ENCODE results near the gene ZNF415.

The ZNF415 gene

GRCh38 chr19:53132141-53132991, at the start of gene ZNF415:
Gene ZNF415, minus strand, starts transcription at chr19:53132910. Its CDS starts 10,234 bp downstream, at chr19:53122676.
- H3K9me3 Mint-ChIP-seq, result peaks cover 54% of the 10 kb centered on the region
- H3K27ac Mint-ChIP-seq, result no peak within 1 kb of the TSS
- peak; percentile 57 for DNase-seq
- peaks cover 13% of the 10 kb centered on the region for H3K27me3 Mint-ChIP-seq
- peak within 1 kb of the TSS; percentile 55 for H3K4me3 Mint-ChIP-seq
- peaks cover 6% of the 10 kb centered on the region for H3K4me1 Mint-ChIP-seq
- CTCF ChIA-PET, result no interaction called here
- H3K36me3 Mint-ChIP-seq, result peaks cover 11% of the 10 kb centered on the region

- Mint-ChIP-seq H3K9me3 (peaks cover 29% of the 10 kb centered on the region), H3K36me3 (peaks cover 37% of the 10 kb centered on the region), H3K4me3 (no peak overlapping the region), H3K4me1 (no peaks in the 10 kb centered on the region), H3K27ac (no peak overlapping the region), H3K27me3 (no peaks in the 10 kb centered on the region)
- no peak for DNase-seq
- CTCF ChIA-PET, result no interaction called here
Measured at GRCh38 chr19:53182202-53182601, 49.5 kb upstream of the ZNF415 start.

- CTCF ChIA-PET, result interaction anchor here (0.6 kb wide), 1 partner anchor 15 kb away, joined by 3 read pairs; no protein-coding TSS in a partner anchor
- Mint-ChIP-seq H3K9me3 (peaks cover 41% of the 10 kb centered on the region), H3K36me3 (peaks cover 29% of the 10 kb centered on the region), H3K4me3 (no peak overlapping the region), H3K27ac (no peak overlapping the region), H3K27me3 (no peaks in the 10 kb centered on the region), H3K4me1 (no peaks in the 10 kb centered on the region)
- no peak for DNase-seq
Measured at GRCh38 chr19:53177986-53178385, 45.3 kb upstream of the ZNF415 start.

- Mint-ChIP-seq H3K4me1 (no peaks in the 10 kb centered on the region), H3K9me3 (peaks cover 50% of the 10 kb centered on the region), H3K27me3 (no peaks in the 10 kb centered on the region), H3K4me3 (no peak overlapping the region), H3K27ac (no peak overlapping the region), H3K36me3 (peaks cover 13% of the 10 kb centered on the region)
- CTCF ChIA-PET, result no interaction called here
- no peak for DNase-seq
Measured at GRCh38 chr19:53172889-53173288, 40.2 kb upstream of the ZNF415 start.

- Mint-ChIP-seq H3K36me3 (peaks cover 10% of the 10 kb centered on the region), H3K27ac (no peak overlapping the region), H3K4me1 (no peaks in the 10 kb centered on the region), H3K9me3 (peaks cover 52% of the 10 kb centered on the region), H3K27me3 (no peaks in the 10 kb centered on the region), H3K4me3 (no peak overlapping the region)
- no peak for DNase-seq
- CTCF ChIA-PET, result no interaction called here
Measured at GRCh38 chr19:53165691-53166091, 33.0 kb upstream of the ZNF415 start.

- H3K4me3 Mint-ChIP-seq, result no peak overlapping the region
- peaks cover 24% of the 10 kb centered on the region for H3K36me3 Mint-ChIP-seq
- H3K27me3 Mint-ChIP-seq, result no peaks in the 10 kb centered on the region
- H3K27ac Mint-ChIP-seq, result no peak overlapping the region
- H3K9me3 Mint-ChIP-seq, result peaks cover 52% of the 10 kb centered on the region
- CTCF ChIA-PET, result no interaction called here
- DNase-seq, result no peak
- H3K4me1 Mint-ChIP-seq, result peaks cover 24% of the 10 kb centered on the region
Measured at GRCh38 chr19:53161123-53161522, 28.4 kb upstream of the ZNF415 start.

GRCh38 chr19:53160350-53160749, 27.6 kb upstream of the ZNF415 start:
- peaks cover 24% of the 10 kb centered on the region for H3K4me1 Mint-ChIP-seq
- CTCF ChIA-PET, result no interaction called here

GRCh38 chr19:53158119-53158656, 25.5 kb upstream of the ZNF415 start:
- H3K36me3 Mint-ChIP-seq, result peaks cover 45% of the 10 kb centered on the region
- peaks cover 49% of the 10 kb centered on the region for H3K9me3 Mint-ChIP-seq
- peak; percentile 57 for DNase-seq
- no peaks in the 10 kb centered on the region for H3K27me3 Mint-ChIP-seq
- CTCF ChIA-PET, result interaction anchor here (0.9 kb wide), 1 partner anchor 17 kb away, joined by 3 read pairs; no protein-coding TSS in a partner anchor
- H3K4me3 Mint-ChIP-seq, result peak overlapping the region; percentile 83
- peak overlapping the region; percentile 90 for H3K27ac Mint-ChIP-seq
- H3K4me1 Mint-ChIP-seq, result peaks cover 24% of the 10 kb centered on the region

More at GRCh38 chr19:53160350-53160749, 27.6 kb upstream of the ZNF415 start:
- Mint-ChIP-seq H3K9me3 (peaks cover 50% of the 10 kb centered on the region), H3K27me3 (no peaks in the 10 kb centered on the region), H3K4me3 (no peak overlapping the region), H3K27ac (no peak overlapping the region), H3K36me3 (peaks cover 24% of the 10 kb centered on the region)
- no peak for DNase-seq

- CTCF ChIA-PET, result no interaction called here
- Mint-ChIP-seq H3K9me3 (peaks cover 51% of the 10 kb centered on the region), H3K36me3 (peaks cover 49% of the 10 kb centered on the region), H3K27me3 (no peaks in the 10 kb centered on the region), H3K4me3 (peak overlapping the region; percentile 83), H3K27ac (peak overlapping the region; percentile 90), H3K4me1 (peaks cover 24% of the 10 kb centered on the region)
- DNase-seq, result no peak
Measured at GRCh38 chr19:53157626-53158025, 24.9 kb upstream of the ZNF415 start.

GRCh38 chr19:53156850-53157249, 24.1 kb upstream of the ZNF415 start:
- peaks cover 54% of the 10 kb centered on the region for H3K36me3 Mint-ChIP-seq
- DNase-seq, result no peak
- CTCF ChIA-PET, result no interaction called here
- peak overlapping the region; percentile 83 for H3K4me3 Mint-ChIP-seq
- peak overlapping the region; percentile 26 for H3K27ac Mint-ChIP-seq
- no peaks in the 10 kb centered on the region for H3K27me3 Mint-ChIP-seq
- peaks cover 24% of the 10 kb centered on the region for H3K4me1 Mint-ChIP-seq
- peaks cover 53% of the 10 kb centered on the region for H3K9me3 Mint-ChIP-seq

- H3K36me3 Mint-ChIP-seq, result peaks cover 79% of the 10 kb centered on the region
- H3K9me3 Mint-ChIP-seq, result peaks cover 62% of the 10 kb centered on the region
- H3K27me3 Mint-ChIP-seq, result no peaks in the 10 kb centered on the region
- H3K4me1 Mint-ChIP-seq, result no peaks in the 10 kb centered on the region
- DNase-seq, result no peak
- CTCF ChIA-PET, result no interaction called here
- no peak overlapping the region for H3K27ac Mint-ChIP-seq
- no peak overlapping the region for H3K4me3 Mint-ChIP-seq
Measured at GRCh38 chr19:53147645-53148044, 14.9 kb upstream of the ZNF415 start.

GRCh38 chr19:53140351-53140750, 7.6 kb upstream of the ZNF415 start:
- Mint-ChIP-seq H3K4me3 (no peak overlapping the region), H3K4me1 (no peaks in the 10 kb centered on the region), H3K9me3 (peaks cover 71% of the 10 kb centered on the region), H3K36me3 (peaks cover 48% of the 10 kb centered on the region), H3K27ac (no peak overlapping the region), H3K27me3 (no peaks in the 10 kb centered on the region)
- CTCF ChIA-PET, result no interaction called here
- DNase-seq, result no peak

- Mint-ChIP-seq H3K4me1 (peaks cover 6% of the 10 kb centered on the region), H3K36me3 (peaks cover 23% of the 10 kb centered on the region), H3K4me3 (no peak overlapping the region), H3K9me3 (peaks cover 67% of the 10 kb centered on the region), H3K27me3 (peaks cover 12% of the 10 kb centered on the region), H3K27ac (no peak overlapping the region)
- CTCF ChIA-PET, result no interaction called here
- DNase-seq, result no peak
Measured at GRCh38 chr19:53136432-53136831, 3.7 kb upstream of the ZNF415 start.

- H3K27ac Mint-ChIP-seq, result no peak overlapping the region
- peaks cover 6% of the 10 kb centered on the region for H3K4me1 Mint-ChIP-seq
- peak overlapping the region; percentile 55 for H3K4me3 Mint-ChIP-seq
- peaks cover 53% of the 10 kb centered on the region for H3K9me3 Mint-ChIP-seq
- CTCF ChIA-PET, result no interaction called here
- peaks cover 13% of the 10 kb centered on the region for H3K27me3 Mint-ChIP-seq
- DNase-seq, result no peak
- H3K36me3 Mint-ChIP-seq, result peaks cover 7% of the 10 kb centered on the region
Measured at GRCh38 chr19:53131727-53132126, 983 bp downstream of the ZNF415 start.

- Mint-ChIP-seq H3K4me3 (no peak overlapping the region), H3K27ac (no peak overlapping the region), H3K4me1 (peaks cover 6% of the 10 kb centered on the region), H3K36me3 (peaks cover 7% of the 10 kb centered on the region), H3K9me3 (peaks cover 49% of the 10 kb centered on the region), H3K27me3 (peaks cover 13% of the 10 kb centered on the region)
- no peak for DNase-seq
- CTCF ChIA-PET, result no interaction called here
Measured at GRCh38 chr19:53131085-53131590, 1.6 kb downstream of the ZNF415 start.
